AG08396 (cell line): Measurements from ENCODE around the gene ZDHHC11B.

Source experiments
- DNase-seq: peaks from one replicate; pipeline ENCODE4 v3.0.0; 2012; ENCODE audit warnings: low spot score, mixed read lengths

The ZDHHC11B gene

GRCh38 chr5:660491-661030, 124.0 kb downstream of the ZDHHC11B start:
- no peak for DNase-seq
